ENCODE measurements around the gene KRTCAP2.
"Not testable (repeated sequence)": the region's sequence is repeated elsewhere in the genome, so short reads cannot be mapped to it uniquely, and the experiment has no call there.

DNA sequence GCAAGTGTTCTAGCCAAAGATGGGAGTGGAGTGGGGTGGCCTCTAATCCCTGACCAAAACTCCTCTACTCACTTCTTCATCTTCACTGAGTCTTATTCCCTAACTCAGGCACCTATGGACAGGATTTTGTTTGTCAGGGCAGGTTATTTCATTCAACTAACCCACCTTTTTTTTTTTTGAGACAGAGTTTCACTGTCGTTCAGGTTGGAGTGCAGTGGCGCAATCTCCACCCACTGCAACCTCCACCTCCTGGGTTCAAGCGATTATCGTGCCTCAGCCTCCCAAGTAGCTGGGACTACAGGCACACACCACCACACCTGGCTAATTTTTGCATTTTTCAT is 5.0 kb downstream of the KRTCAP2 start:
- not testable (repeated sequence) for TF ChIP-seq POLR2A (IDR thresholded peaks at IDR 0.05)
- TF ChIP-seq, protein P1, sequence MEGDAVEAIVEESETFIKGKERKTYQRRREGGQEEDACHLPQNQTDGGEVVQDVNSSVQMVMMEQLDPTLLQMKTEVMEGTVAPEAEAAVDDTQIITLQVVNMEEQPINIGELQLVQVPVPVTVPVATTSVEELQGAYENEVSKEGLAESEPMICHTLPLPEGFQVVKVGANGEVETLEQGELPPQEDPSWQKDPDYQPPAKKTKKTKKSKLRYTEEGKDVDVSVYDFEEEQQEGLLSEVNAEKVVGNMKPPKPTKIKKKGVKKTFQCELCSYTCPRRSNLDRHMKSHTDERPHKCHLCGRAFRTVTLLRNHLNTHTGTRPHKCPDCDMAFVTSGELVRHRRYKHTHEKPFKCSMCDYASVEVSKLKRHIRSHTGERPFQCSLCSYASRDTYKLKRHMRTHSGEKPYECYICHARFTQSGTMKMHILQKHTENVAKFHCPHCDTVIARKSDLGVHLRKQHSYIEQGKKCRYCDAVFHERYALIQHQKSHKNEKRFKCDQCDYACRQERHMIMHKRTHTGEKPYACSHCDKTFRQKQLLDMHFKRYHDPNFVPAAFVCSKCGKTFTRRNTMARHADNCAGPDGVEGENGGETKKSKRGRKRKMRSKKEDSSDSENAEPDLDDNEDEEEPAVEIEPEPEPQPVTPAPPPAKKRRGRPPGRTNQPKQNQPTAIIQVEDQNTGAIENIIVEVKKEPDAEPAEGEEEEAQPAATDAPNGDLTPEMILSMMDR (IDR thresholded peaks at IDR 0.05): not testable (repeated sequence)

All from lower leg skin (tissue), 3 donors.